GM19467 (cell line): Measurements from ENCODE around the gene LRRC61.
A peak's percentile ranks its signal among the peaks of the same experiment; 100 is the strongest.

Experiments
- ATAC-seq: cut with Tn5 transposase; IDR thresholded peaks from one replicate; pipeline ENCODE4 v1.9.1; 2021; ENCODE audit warnings: mild to moderate bottlenecking, moderate library complexity; ENCODE audit not compliant: unreplicated experiment

LRRC61 gene

DNA sequence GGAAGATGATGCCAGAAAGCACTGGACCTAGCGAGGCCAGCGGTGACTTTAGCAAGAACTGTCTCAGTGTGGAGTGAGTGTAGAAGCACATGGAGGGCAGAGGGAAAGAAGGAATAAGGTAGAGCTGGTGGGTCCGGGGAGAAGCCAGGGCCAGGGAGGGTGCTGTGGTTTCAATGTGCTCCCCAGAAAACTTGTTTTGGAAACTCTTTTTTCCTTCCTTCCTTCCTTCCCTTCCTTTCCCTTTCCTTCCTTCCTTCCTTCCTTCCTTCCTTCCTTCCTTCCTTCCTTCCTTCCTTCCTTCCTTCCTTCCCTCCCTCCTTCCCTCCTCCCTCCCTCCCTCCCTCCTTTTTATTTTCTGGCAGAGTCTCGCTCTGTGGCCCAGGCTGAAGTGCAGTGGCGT is 23.8 kb downstream of the LRRC61 start:
- no peak for ATAC-seq

DNA sequence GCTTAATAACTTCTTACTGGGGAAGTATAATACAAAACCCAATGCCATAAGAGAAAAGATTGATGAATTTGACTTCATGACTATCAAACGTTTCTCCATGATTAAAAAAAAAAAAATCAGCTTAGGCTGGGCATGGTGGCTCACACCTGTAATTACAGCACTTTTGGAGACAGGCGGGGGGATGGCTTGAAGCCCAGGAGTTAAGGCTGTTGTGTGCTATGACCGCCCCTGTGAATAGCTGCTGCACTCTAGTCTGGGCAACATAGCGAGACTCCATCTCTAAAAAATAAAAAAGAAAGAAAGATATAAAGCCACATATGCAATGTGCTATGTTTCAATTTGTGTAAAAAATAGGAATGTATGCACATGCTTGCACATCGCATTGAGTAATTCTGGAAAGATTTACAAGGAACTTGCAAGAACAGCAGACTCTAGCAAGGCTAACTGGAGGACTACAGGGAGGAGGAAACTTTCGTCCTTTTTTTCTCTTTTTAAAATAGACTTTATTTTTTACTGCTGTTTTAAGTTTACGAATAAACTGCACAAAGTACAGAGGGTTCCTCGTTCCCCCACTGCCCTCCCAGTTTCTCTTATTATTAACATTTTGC is 28.5 kb downstream of the LRRC61 start:
- no peak for ATAC-seq

- no peak for ATAC-seq
Observed at GRCh38 chr7:150355666-150356059, 32.5 kb downstream of the LRRC61 start.

- no peak for ATAC-seq
Observed at GRCh38 chr7:150356265-150356897, 33.2 kb downstream of the LRRC61 start.

DNA sequence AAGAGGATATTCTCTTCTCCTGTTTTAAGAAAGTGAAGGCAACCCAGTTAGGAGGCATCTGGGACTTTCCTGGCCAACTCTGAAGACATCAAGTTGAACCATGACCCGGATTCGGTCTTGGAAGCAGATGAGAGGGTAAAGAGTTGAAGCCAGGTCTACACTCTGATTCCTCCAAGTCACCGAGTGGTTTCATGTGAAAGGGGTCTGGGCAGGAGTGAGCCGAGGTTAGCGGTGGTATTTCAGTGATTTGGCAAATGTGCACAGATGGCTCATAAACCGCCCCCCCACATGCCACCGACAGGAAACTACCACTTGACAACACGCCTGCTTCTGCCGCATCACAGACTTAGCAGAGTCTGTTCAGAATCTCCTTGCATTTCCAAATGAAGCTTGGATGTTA is 34.1 kb downstream of the LRRC61 start:
- ATAC-seq: no peak

GRCh38 chr7:150357771-150358427 is 34.7 kb downstream of the LRRC61 start:
- no peak for ATAC-seq

- no peak for ATAC-seq
Observed at GRCh38 chr7:150358433-150358832, 35.3 kb downstream of the LRRC61 start.

GRCh38 chr7:150358988-150359621 is 36.0 kb downstream of the LRRC61 start:
- no peak for ATAC-seq

GRCh38 chr7:150359622-150360362 is 36.6 kb downstream of the LRRC61 start:
- no peak for ATAC-seq

GRCh38 chr7:150360363-150361058 is 37.4 kb downstream of the LRRC61 start:
- no peak for ATAC-seq

- no peak for ATAC-seq
Observed at GRCh38 chr7:150361402-150361801, 38.2 kb downstream of the LRRC61 start.

GRCh38 chr7:150361807-150362621 is 38.9 kb downstream of the LRRC61 start:
- ATAC-seq: no peak

- ATAC-seq: no peak
Observed at GRCh38 chr7:150363370-150363769, 40.2 kb downstream of the LRRC61 start.

DNA sequence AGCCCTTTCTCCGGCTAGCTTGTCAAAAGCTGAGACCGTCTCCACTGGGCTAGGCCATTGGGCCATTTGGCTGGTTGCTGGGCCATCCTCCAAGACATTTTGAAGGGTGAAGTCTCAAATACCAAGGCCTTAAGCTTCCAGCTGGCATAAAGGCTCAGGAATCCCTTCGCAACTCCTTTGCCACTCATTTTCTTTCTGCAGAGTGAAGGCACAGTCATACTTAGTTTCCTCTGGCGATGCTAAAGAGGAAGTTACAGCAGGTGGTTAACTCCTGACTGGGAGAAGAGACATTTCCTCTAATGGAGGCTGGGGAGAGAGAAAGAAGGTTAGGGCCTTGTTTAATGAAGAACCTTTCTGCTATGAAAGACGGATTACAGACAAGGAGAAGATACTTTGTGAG is 40.7 kb downstream of the LRRC61 start:
- no peak for ATAC-seq

- ATAC-seq: no peak
Observed at GRCh38 chr7:150365194-150365593, 42.0 kb downstream of the LRRC61 start.

- no peak for ATAC-seq
Observed at GRCh38 chr7:150365673-150366398, 42.7 kb downstream of the LRRC61 start.

- ATAC-seq: no peak
Observed at GRCh38 chr7:150367677-150368095, 44.5 kb downstream of the LRRC61 start.

DNA sequence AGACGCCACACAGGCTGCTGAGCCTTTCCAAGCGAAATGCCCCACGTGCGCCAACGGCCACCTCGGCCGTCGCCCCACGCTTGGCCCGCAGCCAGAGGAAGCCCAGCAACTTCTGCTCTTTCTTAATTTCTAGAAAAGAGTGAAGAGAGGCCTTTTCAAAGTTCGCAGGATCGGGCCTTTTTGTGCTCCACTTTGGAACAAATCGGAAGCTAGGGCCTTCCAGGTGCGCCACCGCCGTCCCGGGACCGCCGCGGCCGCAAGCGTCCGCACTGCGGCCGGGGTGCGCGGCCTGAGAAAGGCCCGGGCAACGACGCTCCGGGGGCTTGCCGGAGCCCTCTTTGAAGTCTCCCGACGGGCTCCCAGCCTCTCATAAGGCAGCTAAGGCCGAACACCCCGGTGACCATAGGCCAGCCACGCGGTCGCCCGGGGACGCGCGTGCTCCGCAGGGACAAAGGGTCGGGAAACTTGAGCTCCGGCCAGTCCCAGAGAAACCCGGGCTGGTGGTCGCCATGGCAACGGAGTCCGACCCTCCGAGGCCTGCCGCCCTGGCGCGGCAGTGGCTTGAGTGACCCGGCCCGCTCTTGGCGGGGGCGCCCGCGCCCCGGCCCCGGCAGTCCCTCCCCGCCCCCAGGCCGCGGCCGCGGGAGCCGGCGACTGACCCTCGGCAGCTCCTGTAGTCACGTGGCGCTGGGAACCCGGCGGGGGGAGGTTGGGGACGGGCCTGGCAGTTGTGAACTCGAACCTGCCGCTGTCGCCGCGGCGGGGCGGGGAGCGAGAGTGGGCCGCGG is 45.1 kb downstream of the LRRC61 start, which contains the start of gene REPIN1:
REPIN1 (plus strand) TSS at position 727 of the 788 bp plus-strand sequence. CDS start 890 bp downstream, outside the sequence.
- ATAC-seq: peak; percentile 50
